Glomerular visceral epithelial cell (primary cell): ENCODE data around the gene ESF1.
A peak's percentile ranks its signal among the peaks of the same experiment; 100 is the strongest.

Source experiments
- DNase-seq: peaks from one replicate; pipeline ENCODE4 v3.0.0-alpha.2; 2016; ENCODE audit errors: extremely low spot score

The ESF1 gene, protein sequence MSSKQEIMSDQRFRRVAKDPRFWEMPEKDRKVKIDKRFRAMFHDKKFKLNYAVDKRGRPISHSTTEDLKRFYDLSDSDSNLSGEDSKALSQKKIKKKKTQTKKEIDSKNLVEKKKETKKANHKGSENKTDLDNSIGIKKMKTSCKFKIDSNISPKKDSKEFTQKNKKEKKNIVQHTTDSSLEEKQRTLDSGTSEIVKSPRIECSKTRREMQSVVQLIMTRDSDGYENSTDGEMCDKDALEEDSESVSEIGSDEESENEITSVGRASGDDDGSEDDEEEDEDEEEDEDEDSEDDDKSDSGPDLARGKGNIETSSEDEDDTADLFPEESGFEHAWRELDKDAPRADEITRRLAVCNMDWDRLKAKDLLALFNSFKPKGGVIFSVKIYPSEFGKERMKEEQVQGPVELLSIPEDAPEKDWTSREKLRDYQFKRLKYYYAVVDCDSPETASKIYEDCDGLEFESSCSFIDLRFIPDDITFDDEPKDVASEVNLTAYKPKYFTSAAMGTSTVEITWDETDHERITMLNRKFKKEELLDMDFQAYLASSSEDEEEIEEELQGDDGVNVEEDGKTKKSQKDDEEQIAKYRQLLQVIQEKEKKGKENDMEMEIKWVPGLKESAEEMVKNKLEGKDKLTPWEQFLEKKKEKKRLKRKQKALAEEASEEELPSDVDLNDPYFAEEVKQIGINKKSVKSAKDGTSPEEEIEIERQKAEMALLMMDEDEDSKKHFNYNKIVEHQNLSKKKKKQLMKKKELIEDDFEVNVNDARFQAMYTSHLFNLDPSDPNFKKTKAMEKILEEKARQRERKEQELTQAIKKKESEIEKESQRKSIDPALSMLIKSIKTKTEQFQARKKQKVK

DNA sequence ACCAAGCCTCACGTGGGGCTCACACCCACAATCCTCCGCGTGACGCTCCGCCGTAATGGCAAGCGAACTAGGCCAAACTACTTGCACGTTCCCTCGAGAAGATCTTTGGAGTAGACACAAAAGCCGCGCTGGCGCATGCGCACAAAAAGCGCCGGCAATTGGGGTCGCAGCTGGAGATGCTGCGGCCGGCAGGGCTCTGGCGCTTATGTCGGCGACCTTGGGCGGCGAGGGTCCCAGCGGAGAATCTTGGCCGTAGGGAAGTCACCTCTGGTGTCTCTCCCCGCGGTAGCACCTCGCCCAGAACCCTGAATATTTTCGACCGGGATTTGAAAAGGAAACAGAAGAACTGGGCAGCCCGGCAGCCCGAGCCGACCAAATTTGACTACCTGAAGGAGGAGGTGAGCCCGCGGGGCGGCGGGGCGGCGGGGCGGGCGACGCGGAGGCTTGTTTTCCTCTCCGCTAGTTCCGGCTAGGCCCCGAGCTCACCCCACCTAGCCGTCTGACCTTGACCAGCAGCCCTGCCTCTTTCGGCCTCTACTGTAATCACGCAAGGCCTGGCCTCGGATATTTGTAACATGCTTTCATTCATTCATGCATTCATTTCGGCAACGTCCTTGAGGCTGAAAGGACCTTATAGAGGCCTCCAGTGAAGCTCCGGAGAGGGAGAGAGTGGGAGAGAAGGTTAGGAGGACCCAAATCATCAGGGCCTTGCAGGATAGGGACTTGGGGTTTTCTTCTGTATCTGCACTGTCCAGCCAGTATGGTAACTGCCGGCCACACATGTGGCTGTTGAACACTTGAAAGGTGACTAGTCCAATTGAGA is at the start of gene ESF1, which contains the start of gene NDUFAF5:
Gene ESF1, minus strand, starts transcription at position 27 of the 823 bp plus-strand sequence. CDS start 1,779 bp downstream, outside the sequence.
Gene NDUFAF5, plus strand, starts transcription at position 136 of the 823 bp plus-strand sequence. Its CDS starts 41 bp downstream, at position 177.
- peak; percentile 97 for DNase-seq

DNA sequence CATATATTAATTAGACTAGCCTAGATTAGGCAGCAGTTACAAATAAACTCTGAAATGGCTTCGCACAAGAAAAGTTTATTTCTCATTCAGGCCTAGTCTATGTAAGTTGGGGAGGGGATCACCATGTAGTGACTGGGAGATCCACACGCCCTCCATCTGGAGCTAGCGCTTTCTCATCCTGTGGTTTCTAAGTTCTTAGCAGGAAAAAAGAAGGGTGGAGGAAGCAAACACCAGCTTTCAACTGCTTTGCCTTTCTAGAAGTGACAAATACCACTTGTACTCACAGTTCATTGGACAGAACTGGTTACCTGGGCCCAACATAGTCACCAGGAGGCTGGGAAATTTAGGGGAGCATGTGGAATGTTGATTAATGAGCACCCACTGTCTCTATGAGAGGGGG is 46.8 kb upstream of the ESF1 start:
- DNase-seq, result no peak

DNA sequence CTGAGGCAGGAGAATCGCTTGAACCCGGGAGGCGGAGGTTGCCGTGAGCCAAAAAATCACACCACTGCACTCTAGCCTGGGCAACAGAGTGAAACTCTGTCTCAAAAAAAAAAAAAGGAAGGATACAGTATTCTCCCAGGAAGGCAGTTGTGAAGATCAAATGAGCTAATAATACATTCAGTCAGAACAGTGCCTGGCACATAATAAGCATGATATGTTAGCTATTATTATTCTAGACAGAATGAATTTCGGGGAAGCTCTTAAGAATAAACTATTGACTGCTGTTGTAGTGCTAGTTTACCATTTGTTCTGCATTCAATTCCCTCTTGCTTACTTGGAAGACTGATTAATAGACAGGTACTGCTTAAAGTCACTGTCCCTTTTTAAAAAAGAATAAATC is 40.7 kb upstream of the ESF1 start:
- no peak for DNase-seq

DNA sequence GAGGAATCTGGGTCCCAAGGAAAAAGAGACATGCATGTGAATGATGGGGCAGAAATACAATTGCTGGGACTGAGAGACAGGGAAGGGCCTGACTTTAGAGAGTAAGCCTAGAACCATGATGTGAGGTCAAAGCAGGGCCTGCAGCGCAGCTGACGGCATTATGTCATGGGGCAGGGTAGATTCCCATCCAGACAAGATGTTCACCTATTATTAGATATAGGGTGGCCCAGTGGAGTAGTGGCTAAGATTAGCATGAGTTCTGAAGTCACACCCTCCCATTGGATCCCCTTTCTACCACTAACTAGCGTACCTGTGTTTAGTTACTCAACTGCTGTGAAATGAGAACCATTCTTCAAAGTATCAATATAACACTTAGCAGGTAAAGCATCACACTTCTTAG is 39.7 kb upstream of the ESF1 start:
- DNase-seq, result no peak

DNA sequence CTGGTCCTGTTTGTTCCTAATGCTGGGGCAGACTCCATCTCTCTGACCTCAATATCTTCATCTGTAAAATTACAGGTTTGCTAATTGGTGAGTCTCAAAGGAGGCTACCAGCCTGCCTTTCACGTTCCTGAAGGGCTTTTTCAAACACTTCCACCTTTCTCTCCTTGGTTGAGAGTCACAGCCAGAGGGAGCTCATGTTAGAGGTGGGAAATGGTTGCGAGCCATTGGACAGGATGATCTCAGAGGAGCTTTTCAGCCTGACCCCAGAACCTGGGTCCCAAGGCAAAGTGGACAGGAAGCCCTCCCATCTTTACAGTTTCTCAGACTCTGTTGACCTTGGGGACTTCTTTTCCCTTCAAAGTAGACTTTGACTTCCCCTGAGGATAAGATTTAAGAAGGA is 37.7 kb upstream of the ESF1 start:
- DNase-seq, result no peak

DNA sequence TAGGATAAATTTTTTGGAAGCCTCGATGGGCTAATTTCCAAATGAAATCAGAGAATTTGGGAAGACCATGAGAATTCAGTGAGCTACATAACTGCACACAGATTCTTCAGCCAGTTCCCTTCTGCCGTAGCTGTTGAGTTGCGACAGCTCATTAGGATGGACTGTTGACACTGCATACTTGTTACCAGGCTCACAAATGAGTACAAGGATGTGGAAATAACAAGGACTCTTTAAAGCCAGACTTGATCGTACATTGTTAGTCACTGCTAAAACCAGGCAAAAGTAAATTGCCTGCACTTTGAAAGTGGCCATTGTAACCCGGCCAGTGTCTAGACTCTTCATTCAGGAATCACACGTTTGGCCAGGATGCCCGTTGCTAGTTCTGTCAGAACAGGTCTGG is 37.2 kb upstream of the ESF1 start:
- DNase-seq, result no peak

DNA sequence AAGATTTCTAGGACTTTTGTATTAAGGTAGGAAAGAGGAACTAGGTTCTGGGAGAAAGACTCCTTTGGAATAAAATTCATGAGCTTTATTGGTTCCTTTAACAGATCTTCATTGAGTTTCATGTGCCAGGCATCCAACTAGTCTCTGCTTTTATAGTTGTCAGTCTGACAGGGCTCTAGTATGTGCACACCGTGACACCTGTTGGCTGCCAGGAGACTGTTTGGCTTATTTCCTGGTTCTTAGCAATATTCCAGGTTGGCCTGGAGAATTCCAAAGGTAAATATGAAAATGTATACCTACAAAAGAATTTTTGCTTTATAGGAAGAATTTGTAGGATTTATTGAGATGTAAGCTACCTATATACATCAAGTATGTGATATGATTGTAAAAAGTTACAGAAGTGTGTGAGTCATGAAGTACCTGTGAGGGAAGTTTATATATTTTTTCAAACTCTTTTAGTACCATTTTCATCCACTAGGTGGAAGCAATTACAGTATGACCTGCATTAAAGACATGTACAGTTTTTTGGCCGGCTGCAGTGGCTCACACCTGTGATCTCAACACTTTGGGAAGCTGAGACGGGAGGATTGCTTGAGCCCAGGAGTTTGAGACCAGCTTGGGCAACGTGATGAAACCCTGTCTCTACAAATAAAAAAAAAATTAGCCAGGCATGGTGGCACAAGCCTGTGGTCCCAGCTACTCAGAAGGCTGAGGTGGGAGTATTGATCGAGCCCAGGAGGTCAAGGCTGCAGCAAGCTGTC is 35.3 kb upstream of the ESF1 start:
- DNase-seq, result peak; percentile 66

DNA sequence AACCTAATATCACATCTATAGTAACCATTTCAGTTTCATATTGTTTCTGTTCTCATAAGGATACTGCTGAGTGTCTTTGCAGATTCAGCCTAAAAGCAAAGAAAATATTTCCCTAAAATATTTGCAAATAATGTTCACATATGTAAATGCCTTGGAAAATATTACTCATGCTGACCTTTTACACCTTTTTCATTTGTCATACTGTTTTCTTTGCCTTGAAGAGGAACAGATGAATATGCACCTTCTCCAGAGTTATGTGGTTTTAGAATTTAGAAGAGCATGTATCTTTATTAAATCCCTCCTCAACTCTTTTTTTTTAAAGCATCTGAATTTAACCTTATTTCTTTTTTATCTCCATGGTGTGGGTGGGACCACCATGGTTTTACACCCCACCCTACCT is 32.6 kb upstream of the ESF1 start:
- DNase-seq, result no peak

DNA sequence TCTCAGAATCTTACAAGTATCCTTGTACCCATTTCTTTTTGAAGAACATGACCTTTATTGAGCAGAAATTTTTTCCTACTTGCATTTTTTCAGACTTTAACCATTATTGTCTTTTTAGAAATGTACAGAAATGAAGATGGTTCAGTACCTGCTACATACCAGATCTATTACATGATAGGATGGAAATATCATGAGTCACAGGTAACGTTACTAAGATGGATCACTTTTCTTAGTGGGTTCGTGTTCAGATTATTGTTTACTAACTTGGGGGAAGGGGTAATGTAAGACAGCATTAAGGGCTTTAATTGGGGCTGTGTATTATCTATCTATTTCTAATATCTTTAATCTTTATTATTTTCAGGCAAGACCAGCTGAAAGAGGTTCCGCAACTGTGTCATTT is 32.0 kb upstream of the ESF1 start:
- no peak for DNase-seq

DNA sequence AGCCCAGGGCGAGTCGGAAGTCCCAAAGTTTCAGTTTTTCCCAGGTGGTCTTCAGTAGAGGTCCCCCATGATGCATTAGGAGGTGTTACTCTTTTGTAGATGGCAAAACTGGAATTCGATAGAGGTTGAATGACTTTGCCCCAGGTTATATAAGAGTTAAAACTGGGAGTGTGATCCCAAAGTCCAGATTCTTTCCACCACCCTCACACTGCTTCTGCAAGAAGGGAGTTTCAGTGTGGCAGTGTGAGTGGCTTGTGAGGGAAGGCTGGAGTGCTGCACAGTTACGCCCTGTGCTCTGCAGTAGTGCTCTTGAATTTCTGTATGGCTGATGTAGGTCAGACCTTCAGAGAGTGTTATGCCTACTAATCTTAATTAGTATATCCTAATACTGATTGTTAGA is 30.0 kb upstream of the ESF1 start:
- DNase-seq, result no peak

DNA sequence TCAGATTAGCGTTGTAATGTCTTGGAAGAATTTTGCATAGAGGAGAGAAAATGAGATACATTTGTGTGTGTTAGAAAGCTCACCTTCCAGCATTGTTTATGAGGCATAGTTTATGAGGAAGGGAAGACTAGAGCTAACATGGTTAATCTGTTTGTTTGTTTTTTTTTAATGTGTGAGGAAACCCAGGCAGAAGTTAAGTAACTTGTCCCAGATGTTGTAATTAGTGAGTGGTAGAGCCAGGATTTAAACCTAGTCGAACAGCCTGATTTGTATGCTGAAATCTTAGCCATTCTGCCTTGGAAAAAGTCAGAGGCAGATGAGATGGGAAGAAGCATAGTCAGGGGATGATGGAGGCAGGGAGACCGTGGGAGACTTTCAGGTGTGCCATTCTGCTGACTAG is 29.2 kb upstream of the ESF1 start:
- DNase-seq, result no peak

DNA sequence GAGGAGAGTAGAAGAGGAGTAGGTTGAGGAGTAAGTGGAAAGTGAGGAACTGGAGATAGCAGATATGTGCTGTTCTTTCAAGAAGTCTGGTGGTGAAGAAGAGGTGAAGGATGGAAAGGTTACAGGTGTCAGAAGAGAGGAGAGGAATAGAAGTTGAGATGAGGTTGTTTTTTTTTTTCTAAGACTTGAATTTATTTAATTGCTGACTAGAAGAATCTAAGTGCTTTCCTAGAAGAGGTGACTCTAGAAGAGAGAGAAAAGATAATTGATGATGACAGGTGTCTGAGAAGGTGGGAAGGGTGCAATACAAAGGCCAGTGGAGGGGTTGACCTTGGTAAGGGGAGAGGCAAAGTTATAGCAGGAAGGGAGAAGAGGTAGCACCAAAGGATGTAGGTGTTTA is 25.7 kb upstream of the ESF1 start:
- no peak for DNase-seq

DNA sequence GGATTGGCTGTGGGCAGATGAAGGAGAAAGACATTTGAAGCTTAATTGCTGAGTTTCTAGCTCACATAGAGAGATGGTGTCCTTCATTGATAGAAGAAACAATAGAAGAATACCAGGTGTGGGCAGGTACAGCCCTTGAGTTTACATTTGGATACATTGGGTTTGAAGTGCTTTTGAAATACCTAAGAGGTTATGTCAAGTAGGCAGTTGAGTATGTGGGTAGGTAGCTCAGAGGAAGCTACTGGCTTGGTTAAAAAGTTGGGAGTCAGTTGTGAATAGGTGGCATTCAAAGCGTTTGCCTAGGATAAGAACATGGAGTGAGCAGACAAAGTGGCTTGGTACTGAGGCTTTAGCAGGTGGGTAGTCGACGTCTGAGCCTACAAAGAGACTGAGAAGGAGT is 25.1 kb upstream of the ESF1 start:
- no peak for DNase-seq

DNA sequence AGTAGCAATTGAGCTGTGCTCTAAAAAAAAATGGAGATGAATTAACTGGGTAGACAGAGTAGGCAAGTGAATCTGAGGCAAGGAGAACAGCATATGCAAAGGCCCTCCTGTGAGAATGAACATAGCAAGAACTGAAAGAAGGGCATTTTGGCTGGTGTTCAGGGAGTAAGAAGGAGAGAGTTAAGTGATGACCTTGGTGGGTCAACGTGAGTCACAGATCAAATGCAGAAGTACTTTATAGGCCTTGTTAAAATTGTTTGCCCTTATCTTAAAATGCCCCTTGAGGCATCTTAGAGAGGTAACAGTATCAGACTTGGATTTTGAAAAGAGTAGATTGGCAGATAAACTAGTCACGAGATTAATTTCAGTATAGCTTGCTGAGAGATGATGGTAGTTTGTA is 24.7 kb upstream of the ESF1 start:
- no peak for DNase-seq

DNA sequence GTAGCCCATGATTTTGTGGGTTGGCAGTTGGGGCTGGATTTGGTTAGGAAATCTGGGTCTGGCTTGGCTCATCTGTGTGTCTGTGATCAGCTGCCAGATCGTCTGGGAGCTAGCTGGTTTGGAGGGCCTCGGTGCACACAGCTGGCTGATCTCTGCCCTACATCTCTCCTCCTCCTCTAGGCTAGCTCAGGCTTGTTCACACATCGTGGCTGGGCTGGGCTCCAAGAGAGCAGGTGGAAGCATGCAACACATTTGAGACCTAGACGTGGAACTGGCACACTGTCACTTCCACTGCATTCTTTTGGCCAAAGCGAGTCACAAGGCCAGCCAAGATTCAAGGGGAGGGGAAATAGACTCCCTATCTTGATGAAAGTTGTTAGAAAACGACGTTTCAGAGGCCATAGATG is 16.0 kb upstream of the ESF1 start:
- DNase-seq, result peak; percentile 95

DNA sequence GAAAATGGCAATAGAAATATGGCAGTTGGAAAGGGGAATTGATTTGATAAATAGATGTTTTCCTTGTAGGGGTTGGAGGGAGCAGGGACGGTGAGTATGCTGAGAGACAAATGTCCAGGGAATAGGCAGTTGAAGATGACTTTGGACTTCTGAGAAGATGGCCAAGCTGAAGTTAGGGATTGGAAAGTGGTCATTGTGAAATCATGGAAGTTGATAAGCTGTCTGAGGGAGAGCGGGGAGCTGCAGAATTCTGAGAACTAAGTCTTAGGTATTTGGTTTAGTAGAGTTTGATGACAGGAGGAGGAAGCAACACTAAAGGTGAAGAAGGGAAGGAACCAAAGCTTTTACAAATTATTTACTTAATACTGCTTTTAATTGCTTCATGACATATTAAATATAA is 15.3 kb upstream of the ESF1 start:
- DNase-seq, result no peak

DNA sequence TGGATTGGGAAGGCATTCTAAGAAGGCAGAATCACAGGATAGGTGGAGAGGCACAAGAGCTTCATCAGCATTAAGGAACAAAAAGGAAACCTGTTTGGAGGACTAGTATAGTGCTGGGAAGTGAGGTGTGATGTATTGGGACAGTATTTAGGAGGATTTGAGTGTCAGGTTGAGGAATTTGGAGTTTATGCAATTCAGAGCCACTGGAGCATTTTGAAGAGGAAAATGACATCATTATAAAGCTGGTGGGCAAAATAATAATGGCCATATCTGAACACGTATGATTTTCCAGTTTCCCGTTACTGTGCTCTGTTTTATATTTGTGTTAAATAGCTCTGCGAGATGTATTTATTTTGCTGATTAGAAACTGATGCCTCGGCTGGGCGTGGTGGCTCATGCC is 14.3 kb upstream of the ESF1 start:
- DNase-seq, result no peak

DNA sequence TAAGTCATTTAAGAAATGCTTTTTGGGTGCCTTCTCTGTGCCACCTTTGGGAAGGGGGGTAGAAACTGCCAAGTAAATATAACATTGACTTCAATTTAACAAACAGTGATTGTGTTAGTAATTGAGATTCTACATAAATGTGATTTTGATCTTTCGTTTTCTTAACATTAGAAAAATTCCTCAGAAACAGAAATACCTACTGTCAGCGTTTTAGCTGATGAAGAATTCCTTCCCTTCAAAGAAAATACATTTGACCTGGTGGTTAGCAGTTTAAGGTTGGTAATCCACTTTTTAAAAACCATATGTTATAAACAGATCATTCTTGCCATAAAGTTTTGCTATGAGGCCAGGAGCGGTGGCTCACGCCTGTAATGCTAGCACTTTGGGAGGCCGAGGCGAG is 9.9 kb upstream of the ESF1 start:
- no peak for DNase-seq

DNA sequence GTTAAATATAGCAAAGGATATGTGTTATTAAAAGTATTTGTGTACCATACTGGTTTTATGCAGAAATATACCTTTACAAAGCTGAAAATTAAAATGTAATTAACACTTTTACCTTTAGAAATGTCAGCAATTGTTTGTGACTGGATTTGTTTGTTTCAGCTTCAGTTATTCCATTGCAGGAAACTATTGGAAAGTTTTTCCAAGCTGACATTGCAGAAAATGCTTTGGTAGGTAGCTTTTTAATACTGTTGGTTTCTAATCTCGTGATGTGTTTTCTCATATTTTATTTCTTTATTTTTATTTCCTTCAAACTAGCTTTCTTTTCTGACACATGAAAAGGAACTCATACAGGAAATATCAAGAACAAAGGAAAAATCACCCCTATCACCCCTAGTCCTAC is 8.3 kb upstream of the ESF1 start:
- DNase-seq, result no peak

DNA sequence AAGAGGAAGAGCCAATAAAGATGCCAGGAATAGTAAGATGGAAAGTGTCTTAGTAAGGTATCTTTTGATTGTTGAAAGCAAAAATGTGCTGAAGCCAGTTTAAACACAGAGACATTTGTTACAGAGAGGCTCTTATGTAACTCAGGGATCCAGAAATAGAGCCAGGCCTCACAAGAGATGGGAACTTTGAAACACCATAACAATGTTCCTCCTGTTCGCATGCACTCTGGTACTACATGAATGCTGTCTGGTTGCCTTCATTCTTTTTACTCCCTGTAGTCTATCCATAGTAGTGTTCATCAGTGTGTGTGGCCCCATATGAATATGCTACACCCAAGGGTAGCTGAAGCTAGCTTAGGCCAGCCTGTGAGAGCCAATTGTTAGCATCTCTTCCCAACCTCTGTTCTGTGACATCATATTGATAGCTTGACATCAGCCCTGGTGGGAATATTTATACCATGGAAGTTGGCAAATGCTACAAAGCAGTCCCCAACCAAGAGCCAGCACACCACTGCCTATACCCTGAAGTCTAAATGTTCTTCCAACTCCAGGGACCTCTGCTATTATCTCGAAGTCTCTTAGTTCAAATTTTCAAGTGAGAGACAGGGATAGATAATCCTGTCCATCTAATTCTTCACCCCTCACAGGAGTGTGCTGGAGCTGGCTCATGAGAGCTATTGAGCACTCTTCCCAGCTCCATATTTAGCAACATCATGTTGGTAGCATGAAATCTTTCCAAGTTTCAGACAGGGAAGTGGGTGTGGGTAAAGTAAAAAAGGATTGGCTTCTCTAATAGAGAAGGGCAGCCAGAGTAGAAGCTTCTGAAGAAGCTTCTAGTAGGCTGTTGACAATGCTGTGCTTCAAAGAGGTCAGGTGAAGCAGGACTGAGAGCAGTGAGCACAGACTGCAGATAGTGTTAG is 7.1 kb upstream of the ESF1 start:
- no peak for DNase-seq
